Upper lobe of left lung (tissue), 4 donors: ENCODE results near the gene FBXW8.
A peak's percentile ranks its signal among the peaks of the same experiment; 100 is the strongest.

Experiments used
- EP300 ChIP-seq, 4 donors: sonication (generic); formaldehyde crosslinking; IDR thresholded peaks; one replicate each; pipeline ENCODE4 v1.5.1; 2017; ENCODE audit warnings: antibody characterized with exemption in 4 of 4, control low read depth in 2 of 4
- TF ChIP-seq, protein P1 (sequence below), 6 experiments: fragments of 450-650 bp in 4 of 6; fragments of 200-600 bp in 2 of 6; sonication (generic) in 2 of 6; IDR thresholded peaks; one replicate each; pipeline ENCODE4 v1.5.1; 2016 to 2019; ENCODE audit warnings: antibody characterized with exemption in 6 of 6

DNA sequence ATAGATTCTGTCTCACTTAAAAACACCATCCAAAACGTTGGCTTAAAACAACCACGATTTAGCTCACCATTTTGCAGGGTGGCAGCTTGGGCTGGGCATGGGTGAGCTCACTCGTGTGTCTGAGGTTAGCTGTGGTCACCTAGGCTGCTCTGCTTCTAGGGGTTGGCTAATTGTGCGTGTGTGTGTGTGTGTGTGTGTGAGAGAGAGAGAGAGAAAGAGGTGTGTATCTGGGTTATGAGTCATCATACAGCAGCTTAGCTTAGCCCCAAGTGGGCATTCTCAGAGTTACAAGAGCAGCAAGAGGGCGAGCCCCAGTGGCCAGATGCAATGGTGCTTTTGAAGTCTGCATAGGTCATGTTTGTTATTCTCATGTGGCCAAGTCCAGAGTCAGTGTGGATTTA lies 6.0 kb downstream of the FBXW8 start:
- TF ChIP-seq, protein P1, sequence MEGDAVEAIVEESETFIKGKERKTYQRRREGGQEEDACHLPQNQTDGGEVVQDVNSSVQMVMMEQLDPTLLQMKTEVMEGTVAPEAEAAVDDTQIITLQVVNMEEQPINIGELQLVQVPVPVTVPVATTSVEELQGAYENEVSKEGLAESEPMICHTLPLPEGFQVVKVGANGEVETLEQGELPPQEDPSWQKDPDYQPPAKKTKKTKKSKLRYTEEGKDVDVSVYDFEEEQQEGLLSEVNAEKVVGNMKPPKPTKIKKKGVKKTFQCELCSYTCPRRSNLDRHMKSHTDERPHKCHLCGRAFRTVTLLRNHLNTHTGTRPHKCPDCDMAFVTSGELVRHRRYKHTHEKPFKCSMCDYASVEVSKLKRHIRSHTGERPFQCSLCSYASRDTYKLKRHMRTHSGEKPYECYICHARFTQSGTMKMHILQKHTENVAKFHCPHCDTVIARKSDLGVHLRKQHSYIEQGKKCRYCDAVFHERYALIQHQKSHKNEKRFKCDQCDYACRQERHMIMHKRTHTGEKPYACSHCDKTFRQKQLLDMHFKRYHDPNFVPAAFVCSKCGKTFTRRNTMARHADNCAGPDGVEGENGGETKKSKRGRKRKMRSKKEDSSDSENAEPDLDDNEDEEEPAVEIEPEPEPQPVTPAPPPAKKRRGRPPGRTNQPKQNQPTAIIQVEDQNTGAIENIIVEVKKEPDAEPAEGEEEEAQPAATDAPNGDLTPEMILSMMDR (IDR thresholded peaks at IDR 0.05) = peak in 3 of 6 experiments; percentile 35 to 51 (median 50)
- TF ChIP-seq EP300 (IDR thresholded peaks at IDR 0.05) = no peak
